RWPE2 (cell line): Measurements from ENCODE around the gene TLL1.

Source experiments
- ATAC-seq: fragments of 200-7000 bp; cut with Tn5 transposase; 3 replicates; pipeline ENCODE4 v1.9.1; 2021; ENCODE audit warnings: low read depth
- DNase-seq: peaks from one replicate; pipeline ENCODE4 v3.0.0-alpha.2; 2020; ENCODE audit warnings: low spot score
- H3K27ac ChIP-seq: fragments of 450-650 bp; 2 replicates; pipeline ENCODE4 v1.5.1; 2017; ENCODE audit warnings: mild to moderate bottlenecking; ENCODE audit not compliant: poor library complexity, severe bottlenecking
- H3K27me3 ChIP-seq: fragments of 250-450 bp; sonication (Bioruptor Pico); 2 replicates; pipeline ENCODE4 v1.5.1; 2021; ENCODE audit warnings: mild to moderate bottlenecking, moderate library complexity; ENCODE audit not compliant: insufficient read depth, poor library complexity, severe bottlenecking
- H3K36me3 ChIP-seq: fragments of 250-450 bp; sonication (Bioruptor Pico); 2 replicates; pipeline ENCODE4 v1.5.1; 2020; ENCODE audit warnings: low read depth, mild to moderate bottlenecking, moderate library complexity
- H3K4me1 ChIP-seq: fragments of 250-450 bp; sonication (Bioruptor Pico); 2 replicates; pipeline ENCODE4 v1.5.1; 2021; ENCODE audit warnings: mild to moderate bottlenecking, moderate library complexity; ENCODE audit not compliant: insufficient read depth, poor library complexity, severe bottlenecking
- H3K4me3 ChIP-seq: fragments of 250-450 bp; sonication (Bioruptor Pico); 2 replicates; pipeline ENCODE4 v1.5.1; 2021; ENCODE audit warnings: mild to moderate bottlenecking, moderate library complexity; ENCODE audit not compliant: severe bottlenecking
- H3K9me3 ChIP-seq: fragments of 250-450 bp; sonication (Bioruptor Pico); 2 replicates; pipeline ENCODE4 v1.5.1; 2021; ENCODE audit warnings: mild to moderate bottlenecking, moderate library complexity; ENCODE audit not compliant: severe bottlenecking
- TF ChIP-seq, protein P1 (sequence below): fragments of 450-650 bp; IDR thresholded peaks from one replicate; pipeline ENCODE4 v1.5.1; 2017; ENCODE audit warnings: mild to moderate bottlenecking, moderate library complexity; ENCODE audit not compliant: poor library complexity, severe bottlenecking

Gene TLL1

DNA sequence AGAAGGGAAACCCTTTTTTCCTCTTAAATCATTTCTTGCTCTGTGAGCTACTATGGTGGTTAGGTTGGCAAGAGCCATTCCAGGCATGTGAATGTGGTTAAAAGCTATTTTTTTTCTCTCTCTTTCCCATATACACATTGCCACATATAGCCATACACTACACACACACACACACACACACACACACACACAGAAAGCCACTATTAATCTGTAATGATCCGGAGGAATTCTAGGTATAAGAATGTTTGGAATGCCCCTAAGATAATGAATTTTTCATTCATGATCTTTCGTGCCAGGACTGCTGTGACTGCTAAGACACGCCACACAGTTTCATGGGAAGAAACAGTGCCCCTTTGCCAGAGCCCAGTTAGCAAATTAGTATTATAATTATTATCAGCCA, 21.8 kb upstream of the TLL1 start:
- Histone ChIP-seq H3K4me1 (no peaks in the 10 kb centered on the region), H3K27me3 (no peaks in the 10 kb centered on the region), H3K36me3 (no peaks in the 10 kb centered on the region), H3K9me3 (no peaks in the 10 kb centered on the region), H3K27ac (no peak overlapping the region), H3K4me3 (no peak overlapping the region)
- ATAC-seq, result no peak
- TF ChIP-seq, protein P1, sequence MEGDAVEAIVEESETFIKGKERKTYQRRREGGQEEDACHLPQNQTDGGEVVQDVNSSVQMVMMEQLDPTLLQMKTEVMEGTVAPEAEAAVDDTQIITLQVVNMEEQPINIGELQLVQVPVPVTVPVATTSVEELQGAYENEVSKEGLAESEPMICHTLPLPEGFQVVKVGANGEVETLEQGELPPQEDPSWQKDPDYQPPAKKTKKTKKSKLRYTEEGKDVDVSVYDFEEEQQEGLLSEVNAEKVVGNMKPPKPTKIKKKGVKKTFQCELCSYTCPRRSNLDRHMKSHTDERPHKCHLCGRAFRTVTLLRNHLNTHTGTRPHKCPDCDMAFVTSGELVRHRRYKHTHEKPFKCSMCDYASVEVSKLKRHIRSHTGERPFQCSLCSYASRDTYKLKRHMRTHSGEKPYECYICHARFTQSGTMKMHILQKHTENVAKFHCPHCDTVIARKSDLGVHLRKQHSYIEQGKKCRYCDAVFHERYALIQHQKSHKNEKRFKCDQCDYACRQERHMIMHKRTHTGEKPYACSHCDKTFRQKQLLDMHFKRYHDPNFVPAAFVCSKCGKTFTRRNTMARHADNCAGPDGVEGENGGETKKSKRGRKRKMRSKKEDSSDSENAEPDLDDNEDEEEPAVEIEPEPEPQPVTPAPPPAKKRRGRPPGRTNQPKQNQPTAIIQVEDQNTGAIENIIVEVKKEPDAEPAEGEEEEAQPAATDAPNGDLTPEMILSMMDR, result no peak
- DNase-seq, result no peak

DNA sequence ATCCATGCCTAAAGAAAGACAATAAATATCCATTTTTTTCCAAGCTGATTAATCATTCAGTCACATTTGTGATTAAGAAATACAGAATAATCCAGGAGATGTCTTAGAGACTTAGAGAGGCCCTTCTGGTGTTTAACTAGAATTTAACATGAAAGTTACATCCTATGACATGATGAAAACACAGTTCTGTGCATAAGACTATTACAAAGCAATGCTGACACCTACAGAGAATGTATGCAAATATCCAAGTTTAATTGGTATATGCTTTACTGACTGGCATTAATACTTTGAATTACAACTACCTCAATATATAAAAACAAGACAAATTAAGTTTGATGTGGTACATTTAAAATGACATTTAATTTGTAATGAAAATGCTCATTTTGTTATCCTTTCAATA, 17.8 kb upstream of the TLL1 start:
- H3K9me3 ChIP-seq, result no peaks in the 10 kb centered on the region
- no peak for DNase-seq
- no peak overlapping the region for H3K4me3 ChIP-seq
- no peaks in the 10 kb centered on the region for H3K27me3 ChIP-seq
- TF ChIP-seq, protein P1, result peak; percentile 30
- ATAC-seq, result no peak
- no peaks in the 10 kb centered on the region for H3K4me1 ChIP-seq
- H3K27ac ChIP-seq, result no peak overlapping the region
- H3K36me3 ChIP-seq, result no peaks in the 10 kb centered on the region

DNA sequence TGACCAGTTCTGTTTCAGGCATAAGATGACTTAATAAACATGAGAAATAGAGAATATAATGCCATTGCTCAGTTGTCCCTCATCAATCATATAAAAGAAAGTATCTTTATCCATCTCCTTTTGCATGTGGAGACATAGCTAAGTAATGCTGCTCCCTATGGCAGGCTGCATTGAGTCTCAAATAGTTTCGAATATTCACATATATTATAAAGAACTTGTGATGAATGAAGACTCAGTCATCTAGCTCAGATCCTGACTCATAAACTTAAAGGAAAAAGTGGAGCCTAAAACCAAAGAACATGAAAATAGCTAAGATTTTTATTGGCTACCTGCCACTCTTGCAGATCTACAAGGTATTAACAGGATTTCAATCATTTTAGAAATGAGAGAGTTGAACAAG, 11.7 kb upstream of the TLL1 start:
- DNase-seq, result no peak
- Histone ChIP-seq H3K27me3 (no peaks in the 10 kb centered on the region), H3K4me1 (no peaks in the 10 kb centered on the region), H3K9me3 (no peaks in the 10 kb centered on the region), H3K36me3 (no peaks in the 10 kb centered on the region; the same call in 1 of the 2 replicates), H3K4me3 (no peak overlapping the region), H3K27ac (no peak overlapping the region)
- TF ChIP-seq, protein P1, result no peak
- no peak for ATAC-seq

DNA sequence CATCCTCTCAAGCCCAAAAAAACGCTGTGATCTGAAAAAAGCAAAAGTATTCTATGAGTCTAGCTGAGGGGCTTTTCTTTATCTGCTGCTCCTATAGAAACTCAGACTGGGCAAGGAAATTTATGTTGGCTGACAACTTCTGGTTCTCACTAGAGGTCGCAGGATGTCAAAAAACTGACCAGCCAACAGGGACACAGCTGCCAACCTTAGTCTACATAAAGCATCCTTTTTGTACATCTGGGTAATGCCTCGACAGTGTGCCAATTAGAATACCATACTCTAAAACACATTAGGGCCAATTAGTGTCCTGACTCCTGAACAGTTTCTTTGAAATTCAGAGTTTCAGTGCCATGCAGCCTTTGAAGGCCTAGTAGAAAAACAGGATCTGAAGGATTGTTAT, 8.8 kb upstream of the TLL1 start:
- TF ChIP-seq, protein P1, result peak; percentile 82
- ATAC-seq, result peak; percentile 71; the same call in 2 of the 3 replicates
- Histone ChIP-seq H3K4me1 (no peaks in the 10 kb centered on the region), H3K4me3 (no peak overlapping the region), H3K36me3 (no peaks in the 10 kb centered on the region; the same call in 1 of the 2 replicates), H3K27me3 (no peaks in the 10 kb centered on the region), H3K27ac (no peak overlapping the region), H3K9me3 (no peaks in the 10 kb centered on the region)
- no peak for DNase-seq

DNA sequence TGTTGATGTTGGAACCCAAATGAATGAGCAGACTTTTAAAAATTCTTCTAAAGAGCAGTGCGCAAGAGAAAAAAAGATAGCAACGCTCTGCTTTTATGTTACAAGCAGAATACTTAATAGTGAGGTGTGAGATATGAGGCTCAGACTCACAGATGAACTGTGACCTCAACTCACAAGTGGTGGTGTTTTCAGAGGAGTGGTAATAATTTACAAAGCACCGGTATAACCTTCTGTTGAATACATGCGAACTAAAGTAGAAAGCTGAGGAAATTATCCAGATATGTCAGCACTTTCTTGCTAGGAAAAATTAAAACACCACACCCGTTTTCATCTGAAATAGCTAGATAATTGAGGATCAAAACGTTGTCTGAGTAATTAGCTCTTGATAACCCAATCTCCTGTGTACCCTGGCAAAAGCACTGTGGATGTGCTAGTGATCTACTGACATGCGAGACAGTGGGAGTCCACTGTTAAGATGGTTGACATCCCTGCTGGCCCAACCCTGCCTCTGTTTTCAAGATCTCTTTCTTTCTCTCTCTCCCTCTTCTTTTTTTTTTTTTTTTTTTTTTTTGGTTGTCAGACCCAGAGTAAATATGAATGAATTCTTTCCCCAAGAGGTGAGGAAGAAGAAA, 6.9 kb upstream of the TLL1 start:
- no peaks in the 10 kb centered on the region for H3K36me3 ChIP-seq
- no peak overlapping the region for H3K27ac ChIP-seq
- DNase-seq (no peak), ATAC-seq (no peak)
- no peak overlapping the region for H3K4me3 ChIP-seq
- H3K4me1 ChIP-seq, result no peaks in the 10 kb centered on the region
- no peaks in the 10 kb centered on the region for H3K27me3 ChIP-seq
- TF ChIP-seq, protein P1, result no peak
- no peaks in the 10 kb centered on the region for H3K9me3 ChIP-seq
